Breast epithelium (tissue), 4 donors: ENCODE results near the gene GPR176. TPM values are rescaled to one million over a fixed set of nuclear protein-coding genes. Genes with fewer than 3 reads are reported as not detected.
"Not testable (repeated sequence)": the region's sequence is repeated elsewhere in the genome, so short reads cannot be mapped to it uniquely, and the experiment has no call there.

Source experiments
- DNase-seq, 2 donors: peaks; one replicate each; pipeline ENCODE4 v3.0.0-alpha.2; 2019; ENCODE audit warnings: low spot score in 2 of 2
- H3K27ac ChIP-seq, 2 donors: fragments of 200-600 bp; sonication (generic) in 1 of 2; one replicate each; pipeline ENCODE4 v1.5.1; 2016 to 2019; ENCODE audit warnings: mild to moderate bottlenecking in 1 of 2
- H3K27me3 ChIP-seq, 2 donors: fragments of 200-600 bp; sonication (generic) in 1 of 2; one replicate each; pipeline versions ENCODE4 v1.5.1 to v1.6.0; 2017 to 2019; ENCODE audit warnings: control low read depth in 1 of 2, mild to moderate bottlenecking in 1 of 2
- H3K36me3 ChIP-seq: fragments of 200-600 bp; one replicate; pipeline ENCODE4 v1.5.1; 2019
- H3K4me1 ChIP-seq, 2 donors: fragments of 200-600 bp; sonication (generic); one replicate each; pipeline ENCODE4 v1.5.1; 2016 to 2019; ENCODE audit warnings: control low read depth in 1 of 2
- H3K4me3 ChIP-seq, 3 donors: fragments of 200-600 bp; sonication (generic); 1 replicate in 2 of 3; 2 replicates in 1 of 3; pipeline ENCODE4 v1.5.1; 2016 to 2019; ENCODE audit warnings: mild to moderate bottlenecking in 3 of 3, moderate library complexity in 2 of 3
- H3K9me3 ChIP-seq, 2 donors: fragments of 200-600 bp; sonication (generic) in 1 of 2; one replicate each; pipeline ENCODE4 v1.5.1; 2016 to 2019; ENCODE audit warnings: control low read depth in 1 of 2
- POLR2A ChIP-seq: fragments of 450-650 bp; IDR thresholded peaks from one replicate; pipeline ENCODE4 v1.6.1; 2016; ENCODE audit warnings: antibody characterized with exemption, mild to moderate bottlenecking, moderate library complexity
- POLR2AphosphoS5 ChIP-seq, 3 donors: sonication (generic); formaldehyde crosslinking; IDR thresholded peaks; one replicate each; pipeline ENCODE4 v1.6.1; 2017; ENCODE audit warnings: antibody characterized with exemption in 3 of 3
- intact Hi-C: fragments of 100-400 bp; cut with DNase I; formaldehyde crosslinking; loops from one replicate; pipeline ENCODE4 v1.15.1; 2023; ENCODE audit warnings: low total_unique reads
- total RNA-seq, 3 donors: library from RNA; depleted of rRNA; stranded (reverse); fragments of >200 nt; gene quantifications; one replicate each; pipeline ENCODE4 v1.1.0, GENCODE V29; 2016
- TF ChIP-seq, protein P1 (sequence below), 3 donors: fragments of 450-650 bp; IDR thresholded peaks; one replicate each; pipeline ENCODE4 v1.5.1; 2016 to 2017; ENCODE audit warnings: antibody characterized with exemption in 3 of 3, mild to moderate bottlenecking in 3 of 3, moderate library complexity in 3 of 3

Gene GPR176
- total RNA-seq, 3 donors from 2014 or later: 4.4 to 12.1 (median 9.4) TPM

DNA sequence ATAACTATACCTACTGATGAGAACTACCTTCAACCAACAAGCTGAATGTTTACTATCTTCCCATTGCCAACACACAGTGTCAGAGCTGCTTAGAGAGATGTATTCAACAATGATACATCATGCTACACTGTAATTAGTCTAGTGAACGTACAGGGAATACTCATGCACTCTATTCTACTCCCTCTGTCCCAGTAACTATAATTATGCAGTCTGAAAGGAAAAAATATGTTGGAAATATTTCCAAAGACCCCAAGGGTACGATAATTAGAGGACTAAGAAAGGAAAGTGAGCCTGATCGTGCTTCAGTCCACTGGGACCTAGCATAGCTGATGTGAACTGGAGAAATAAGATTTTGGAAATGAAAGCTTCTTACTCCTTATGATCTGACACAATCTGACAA, 100.5 kb downstream of the GPR176 start:
- intact Hi-C loops: no loop called here
- DNase-seq: no peak
- Histone ChIP-seq H3K9me3 (no peaks in the 10 kb centered on the region), H3K27me3 (no peaks in the 10 kb centered on the region), H3K27ac (no peak overlapping the region), H3K4me3 (no peak overlapping the region), H3K4me1 (no peaks in the 10 kb centered on the region), H3K36me3 (no peaks in the 10 kb centered on the region)
- no peak for TF ChIP-seq POLR2A
- TF ChIP-seq POLR2AphosphoS5 (IDR thresholded peaks at IDR 0.05): no peak
- TF ChIP-seq, protein P1, sequence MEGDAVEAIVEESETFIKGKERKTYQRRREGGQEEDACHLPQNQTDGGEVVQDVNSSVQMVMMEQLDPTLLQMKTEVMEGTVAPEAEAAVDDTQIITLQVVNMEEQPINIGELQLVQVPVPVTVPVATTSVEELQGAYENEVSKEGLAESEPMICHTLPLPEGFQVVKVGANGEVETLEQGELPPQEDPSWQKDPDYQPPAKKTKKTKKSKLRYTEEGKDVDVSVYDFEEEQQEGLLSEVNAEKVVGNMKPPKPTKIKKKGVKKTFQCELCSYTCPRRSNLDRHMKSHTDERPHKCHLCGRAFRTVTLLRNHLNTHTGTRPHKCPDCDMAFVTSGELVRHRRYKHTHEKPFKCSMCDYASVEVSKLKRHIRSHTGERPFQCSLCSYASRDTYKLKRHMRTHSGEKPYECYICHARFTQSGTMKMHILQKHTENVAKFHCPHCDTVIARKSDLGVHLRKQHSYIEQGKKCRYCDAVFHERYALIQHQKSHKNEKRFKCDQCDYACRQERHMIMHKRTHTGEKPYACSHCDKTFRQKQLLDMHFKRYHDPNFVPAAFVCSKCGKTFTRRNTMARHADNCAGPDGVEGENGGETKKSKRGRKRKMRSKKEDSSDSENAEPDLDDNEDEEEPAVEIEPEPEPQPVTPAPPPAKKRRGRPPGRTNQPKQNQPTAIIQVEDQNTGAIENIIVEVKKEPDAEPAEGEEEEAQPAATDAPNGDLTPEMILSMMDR (IDR thresholded peaks at IDR 0.05): no peak

- H3K27me3 ChIP-seq: no peaks in the 10 kb centered on the region
- no peak overlapping the region for H3K4me3 ChIP-seq
- TF ChIP-seq, protein P1 (IDR thresholded peaks at IDR 0.05): no peak
- no peak for TF ChIP-seq POLR2A
- no peak for TF ChIP-seq POLR2AphosphoS5 (IDR thresholded peaks at IDR 0.05)
- no peak for DNase-seq
- no peaks in the 10 kb centered on the region for H3K9me3 ChIP-seq
- H3K36me3 ChIP-seq: no peaks in the 10 kb centered on the region
- intact Hi-C loops: no loop called here
- H3K4me1 ChIP-seq: no peaks in the 10 kb centered on the region
- H3K27ac ChIP-seq: no peak overlapping the region
Measured at GRCh38 chr15:39817892-39818291, 102.2 kb downstream of the GPR176 start.

DNA sequence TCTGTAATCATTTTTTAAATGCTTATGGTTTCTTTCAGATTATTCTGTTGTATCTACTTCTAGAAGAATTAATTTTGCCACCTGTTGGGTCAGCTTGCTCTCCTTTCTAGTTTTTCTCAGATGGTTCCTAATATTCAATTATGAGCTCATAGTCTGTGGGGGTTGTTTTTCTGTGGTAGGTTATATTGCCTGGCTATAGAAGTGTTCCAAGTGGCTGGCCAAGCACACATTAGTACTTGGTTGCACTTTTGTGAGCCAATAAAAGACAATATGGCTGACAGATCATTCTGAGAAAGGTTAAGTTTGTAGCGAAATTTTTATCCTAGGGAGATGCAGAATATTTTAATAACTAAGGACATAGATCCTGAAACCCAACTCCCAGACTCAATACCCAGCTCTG, 105.6 kb downstream of the GPR176 start:
- TF ChIP-seq, protein P1 (IDR thresholded peaks at IDR 0.05): no peak
- no peak for TF ChIP-seq POLR2AphosphoS5 (IDR thresholded peaks at IDR 0.05)
- TF ChIP-seq POLR2A: no peak
- no peaks in the 10 kb centered on the region for H3K4me1 ChIP-seq
- DNase-seq: no peak
- no peak overlapping the region for H3K4me3 ChIP-seq
- H3K36me3 ChIP-seq: no peaks in the 10 kb centered on the region
- no peaks in the 10 kb centered on the region for H3K27me3 ChIP-seq
- H3K27ac ChIP-seq: no peak overlapping the region
- intact Hi-C loops: no loop called here
- no peaks in the 10 kb centered on the region for H3K9me3 ChIP-seq

DNA sequence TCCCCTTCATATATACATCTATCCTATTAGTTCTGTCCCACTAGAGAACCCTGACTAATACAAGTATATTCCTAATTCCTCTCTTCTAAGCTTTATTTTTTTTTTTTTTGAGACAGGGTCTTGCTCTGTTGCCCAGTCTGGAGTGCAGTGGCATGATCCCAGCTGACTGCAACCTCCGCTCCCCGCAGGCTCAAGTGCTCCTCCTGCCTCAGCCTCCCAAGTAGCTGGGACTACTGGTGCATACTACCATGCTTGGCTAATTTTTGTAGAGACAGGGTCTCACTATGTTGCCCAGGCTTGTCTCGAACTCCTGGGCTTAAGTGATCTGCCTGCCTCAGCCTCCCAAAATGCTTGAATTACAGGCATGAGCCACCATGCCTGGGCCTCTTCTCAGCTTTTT, 107.4 kb downstream of the GPR176 start:
- H3K4me1 ChIP-seq, intact Hi-C loops, H3K4me3 ChIP-seq, H3K9me3 ChIP-seq, H3K27me3 ChIP-seq, H3K27ac ChIP-seq, H3K36me3 ChIP-seq, DNase-seq: not testable (repeated sequence)

GRCh38 chr15:39808909-39809308, 111.2 kb downstream of the GPR176 start:
- intact Hi-C loops: loop anchor here (5.0 kb wide), 1 partner anchor 1007 kb away; no protein-coding TSS in a partner anchor
- H3K27ac ChIP-seq: no peak overlapping the region
- DNase-seq: no peak
- H3K36me3 ChIP-seq: no peaks in the 10 kb centered on the region
- TF ChIP-seq POLR2A (no peak), POLR2AphosphoS5 (IDR thresholded peaks at IDR 0.05) (no peak)
- TF ChIP-seq, protein P1 (IDR thresholded peaks at IDR 0.05): no peak
- H3K27me3 ChIP-seq: no peaks in the 10 kb centered on the region
- H3K4me1 ChIP-seq: no peaks in the 10 kb centered on the region
- no peak overlapping the region for H3K4me3 ChIP-seq
- no peaks in the 10 kb centered on the region for H3K9me3 ChIP-seq

- Histone ChIP-seq H3K4me3 (no peak overlapping the region), H3K27ac (no peak overlapping the region), H3K36me3 (no peaks in the 10 kb centered on the region), H3K9me3 (no peaks in the 10 kb centered on the region), H3K27me3 (no peaks in the 10 kb centered on the region), H3K4me1 (no peaks in the 10 kb centered on the region)
- intact Hi-C loops: loop anchor here (5.0 kb wide), 1 partner anchor 1005 kb away; no protein-coding TSS in a partner anchor
- no peak for DNase-seq
- TF ChIP-seq POLR2AphosphoS5 (IDR thresholded peaks at IDR 0.05) (no peak), POLR2A (no peak)
- TF ChIP-seq, protein P1 (IDR thresholded peaks at IDR 0.05): no peak
Measured at GRCh38 chr15:39807791-39808190, 112.3 kb downstream of the GPR176 start.
